ENCODE results near the gene USF1.

USF1 gene

GRCh38 chr1:161021165-161021969 lies 24.4 kb downstream of the USF1 start:
- no peak for TF ChIP-seq CTCF (IDR thresholded peaks at IDR 0.05)

- no peak for TF ChIP-seq CTCF (IDR thresholded peaks at IDR 0.05)
Measured at GRCh38 chr1:161020509-161021164, 25.1 kb downstream of the USF1 start, which contains the start of gene F11R. Gene F11R (minus strand): TSS chr1:161021152. CDS start chr1:161021073, 79 bp downstream.

- no peak for TF ChIP-seq CTCF (IDR thresholded peaks at IDR 0.05)
Measured at GRCh38 chr1:161019751-161020495, 25.9 kb downstream of the USF1 start.

- no peak for TF ChIP-seq CTCF (IDR thresholded peaks at IDR 0.05)
Measured at GRCh38 chr1:161018631-161018930, 27.2 kb downstream of the USF1 start.

- no peak for TF ChIP-seq CTCF (IDR thresholded peaks at IDR 0.05)
Measured at GRCh38 chr1:161017756-161018630, 27.8 kb downstream of the USF1 start.

- no peak for TF ChIP-seq CTCF (IDR thresholded peaks at IDR 0.05)
Measured at GRCh38 chr1:161013488-161014230, 32.1 kb downstream of the USF1 start.
